HCT116 (cell line): ENCODE data around the gene PRKN.

ENCODE experiments used
- CTCF ChIP-seq, 3 experiments: fragments of 200-600 bp in 1 of 3; sonication (generic) in 1 of 3; IDR thresholded peaks in 2 of 3; conservative IDR thresholded peaks in 1 of 3; 2 replicates each; pipeline ENCODE4 v1.5.1; 2012 to 2017; ENCODE audit warnings: low read depth in 2 of 3, low read length in 2 of 3, antibody characterized with exemption in 1 of 3, borderline replicate concordance in 1 of 3, control low read depth in 1 of 3, mild to moderate bottlenecking in 1 of 3, mixed read lengths in 1 of 3, mixed run types in 1 of 3, moderate library complexity in 1 of 3; ENCODE audit not compliant: insufficient read depth in 1 of 3
- ELF1 ChIP-seq: IDR thresholded peaks from 2 replicates; pipeline ENCODE4 v1.6.1; 2012; ENCODE audit warnings: low read depth, borderline replicate concordance
- EZH2 ChIP-seq: fragments of 200-600 bp; sonication (generic); IDR thresholded peaks from 2 replicates; pipeline ENCODE4 v1.6.1; 2017; ENCODE audit warnings: antibody characterized with exemption, mixed run types
- EZH2phosphoT487 ChIP-seq: fragments of 200-600 bp; IDR thresholded peaks from 2 replicates; pipeline ENCODE4 v1.6.1; 2018; ENCODE audit warnings: antibody characterized with exemption, borderline replicate concordance
- JUND ChIP-seq: IDR thresholded peaks from 2 replicates; pipeline ENCODE4 v1.6.1; 2012
- POLR2A ChIP-seq: IDR thresholded peaks from 2 replicates; pipeline ENCODE4 v1.7.0; 2011; ENCODE audit warnings: borderline replicate concordance; ENCODE audit not compliant: insufficient read depth, insufficient read length; ENCODE audit errors: extremely low read depth

- TF ChIP-seq CTCF (IDR thresholded peaks at IDR 0.05 in 2 of 3, conservative IDR thresholded peaks at IDR 0.05 in 1 of 3; ENCODE audit: borderline replicate concordance in 1 of 3, insufficient read depth in 1 of 3, low read depth in 2 of 3, low read length in 2 of 3) (no peak), EZH2 (no peak), EZH2phosphoT487 (no peak), JUND (no peak), POLR2A (no peak), ELF1 (no peak)
Observed at GRCh38 chr6:161355696-161356095, 1371.9 kb downstream of the PRKN start.
